ENCODE measurements around the gene JARID2. TPM values are rescaled to one million over a fixed set of nuclear protein-coding genes. Genes with fewer than 3 reads are reported as not detected.

Gene JARID2
- total RNA-seq, 2 experiments from 2014 or later: 19.0 to 19.5 TPM

- BruUV-seq (replicated peaks): no TSS peak
- TF ChIP-seq CTCF (conservative IDR thresholded peaks at IDR 0.05; ENCODE audit: low read length): no peak
- TF ChIP-seq EZH2phosphoT487 (IDR thresholded peaks at IDR 0.05; ENCODE audit: borderline replicate concordance, low read depth, low read length): no peak
- no peaks in the 10 kb centered on the region for H3K36me3 ChIP-seq (ENCODE audit: insufficient read depth, low read length)
- peak overlapping the region; percentile 48 for H3K27ac ChIP-seq (ENCODE audit: low read depth, low read length, poor library complexity, severe bottlenecking)
- peak overlapping the region; percentile 57 for H3K4me2 ChIP-seq (ENCODE audit: low read length)
- ChIA-PET POLR2A (interaction anchor here (0.8 to 1.3 kb wide), 2 partner anchors 107 to 580 kb away, joined by 3 to 6 read pairs; no protein-coding TSS in a partner anchor), CTCF (ENCODE audit: unreplicated experiment) (no interaction called here)
- DNase-seq (ENCODE audit: low spot score): peak; percentile 73
- no peaks in the 10 kb centered on the region for H3K79me2 ChIP-seq (ENCODE audit: insufficient read depth, low read depth, low read length)
- no peak overlapping the region for H3K4me3 ChIP-seq (ENCODE audit: low read depth, low read length, poor library complexity, severe bottlenecking)
- no peaks in the 10 kb centered on the region for H3K9me3 ChIP-seq (ENCODE audit: low read length)
- H3K4me1 ChIP-seq (ENCODE audit: insufficient read depth, low read length, poor library complexity, severe bottlenecking): peaks cover 44% of the 10 kb centered on the region
- intact Hi-C loops (cut with micrococcal nuclease; ENCODE audit: unreplicated experiment): no loop called here
- no peaks in the 10 kb centered on the region for H3K9me2 ChIP-seq (ENCODE audit: insufficient read depth, low read length)
- H2AFZ ChIP-seq (ENCODE audit: low read length): no peak overlapping the region
- H4K20me1 ChIP-seq (ENCODE audit: insufficient read depth, low read length): no peaks in the 10 kb centered on the region
Observed at GRCh38 chr6:15551798-15552197, 305.9 kb downstream of the JARID2 start.

- Histone ChIP-seq H3K9me2 (ENCODE audit: insufficient read depth, low read length) (no peaks in the 10 kb centered on the region), H3K27ac (ENCODE audit: low read depth, low read length, poor library complexity, severe bottlenecking) (no peak overlapping the region), H3K4me2 (ENCODE audit: low read length) (no peak overlapping the region), H3K4me1 (ENCODE audit: insufficient read depth, low read length, poor library complexity, severe bottlenecking) (peaks cover 44% of the 10 kb centered on the region), H3K9me3 (ENCODE audit: low read length) (no peaks in the 10 kb centered on the region), H3K36me3 (ENCODE audit: insufficient read depth, low read length) (no peaks in the 10 kb centered on the region), H4K20me1 (ENCODE audit: insufficient read depth, low read length) (no peaks in the 10 kb centered on the region), H3K4me3 (ENCODE audit: low read depth, low read length, poor library complexity, severe bottlenecking) (no peak overlapping the region), H3K79me2 (ENCODE audit: insufficient read depth, low read depth, low read length) (no peaks in the 10 kb centered on the region), H2AFZ (ENCODE audit: low read length) (no peak overlapping the region)
- no TSS peak for BruUV-seq (replicated peaks)
- DNase-seq (ENCODE audit: low spot score): no peak
- intact Hi-C loops (cut with micrococcal nuclease; ENCODE audit: unreplicated experiment): no loop called here
- ChIA-PET POLR2A (interaction anchor here (0.6 to 1.3 kb wide), 2 partner anchors 108 to 1413 kb away, joined by 3 to 6 read pairs; no protein-coding TSS in a partner anchor), CTCF (ENCODE audit: unreplicated experiment) (no interaction called here)
- TF ChIP-seq CTCF (conservative IDR thresholded peaks at IDR 0.05; ENCODE audit: low read length) (no peak), EZH2phosphoT487 (IDR thresholded peaks at IDR 0.05; ENCODE audit: borderline replicate concordance, low read depth, low read length) (no peak)
Observed at GRCh38 chr6:15553031-15553430, 307.2 kb downstream of the JARID2 start.

- intact Hi-C loops (cut with micrococcal nuclease; ENCODE audit: unreplicated experiment): no loop called here
- CTCF ChIA-PET (ENCODE audit: unreplicated experiment): no interaction called here
- no TSS peak for BruUV-seq (replicated peaks)
Observed at GRCh38 chr6:15553736-15554294, 307.9 kb downstream of the JARID2 start.

More at GRCh38 chr6:15553736-15554294, 307.9 kb downstream of the JARID2 start:
- no peaks in the 10 kb centered on the region for H3K9me2 ChIP-seq (ENCODE audit: insufficient read depth, low read length)
- H3K79me2 ChIP-seq (ENCODE audit: insufficient read depth, low read depth, low read length): no peaks in the 10 kb centered on the region
- POLR2A ChIA-PET: interaction anchor here (0.6 to 1.1 kb wide), 4 partner anchors 66 to 1413 kb away, joined by 3 to 4 read pairs (median 3); no protein-coding TSS in a partner anchor
- no peak for TF ChIP-seq EZH2phosphoT487 (IDR thresholded peaks at IDR 0.05; ENCODE audit: borderline replicate concordance, low read depth, low read length)
- no peak for TF ChIP-seq CTCF (conservative IDR thresholded peaks at IDR 0.05; ENCODE audit: low read length)
- H3K4me3 ChIP-seq (ENCODE audit: low read depth, low read length, poor library complexity, severe bottlenecking): no peak overlapping the region
- H3K27ac ChIP-seq (ENCODE audit: low read depth, low read length, poor library complexity, severe bottlenecking): no peak overlapping the region
- peaks cover 40% of the 10 kb centered on the region for H3K4me1 ChIP-seq (ENCODE audit: insufficient read depth, low read length, poor library complexity, severe bottlenecking)
- H3K9me3 ChIP-seq (ENCODE audit: low read length): no peaks in the 10 kb centered on the region
- no peak overlapping the region for H2AFZ ChIP-seq (ENCODE audit: low read length)
- no peaks in the 10 kb centered on the region for H3K36me3 ChIP-seq (ENCODE audit: insufficient read depth, low read length)
- no peak for DNase-seq (ENCODE audit: low spot score)
- no peaks in the 10 kb centered on the region for H4K20me1 ChIP-seq (ENCODE audit: insufficient read depth, low read length)
- no peak overlapping the region for H3K4me2 ChIP-seq (ENCODE audit: low read length)
